ENCODE measurements around the gene ERBB4.
"Not testable (repeated sequence)": the region's sequence is repeated elsewhere in the genome, so short reads cannot be mapped to it uniquely, and the experiment has no call there.

Gene ERBB4

DNA sequence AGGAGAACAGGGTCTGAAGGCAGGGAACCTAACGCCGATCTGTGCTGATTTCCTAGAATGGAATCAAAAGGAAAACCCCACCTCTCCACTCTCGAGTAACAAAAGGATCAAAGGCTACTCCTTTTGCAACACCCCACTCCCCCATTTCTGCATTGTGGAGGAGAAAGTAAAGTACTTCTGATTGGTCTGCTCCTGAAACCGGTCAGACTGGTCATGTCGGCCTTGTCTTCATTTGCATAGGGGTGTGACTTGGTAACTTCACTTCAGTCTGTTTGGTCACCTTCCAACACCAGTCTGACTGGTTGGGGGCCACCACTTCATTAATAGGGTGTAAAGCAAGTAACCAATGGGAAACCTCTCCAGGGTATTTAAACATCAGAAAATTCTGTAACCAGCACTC lies 771.9 kb downstream of the ERBB4 start:
- DNase-seq = no peak

- DNase-seq = no peak
Measured at GRCh38 chr2:211762479-211762878, 776.1 kb downstream of the ERBB4 start.

- no peak for DNase-seq
Measured at GRCh38 chr2:211760103-211760502, 778.5 kb downstream of the ERBB4 start.

GRCh38 chr2:211756266-211756665 lies 782.3 kb downstream of the ERBB4 start:
- DNase-seq = no peak

DNA sequence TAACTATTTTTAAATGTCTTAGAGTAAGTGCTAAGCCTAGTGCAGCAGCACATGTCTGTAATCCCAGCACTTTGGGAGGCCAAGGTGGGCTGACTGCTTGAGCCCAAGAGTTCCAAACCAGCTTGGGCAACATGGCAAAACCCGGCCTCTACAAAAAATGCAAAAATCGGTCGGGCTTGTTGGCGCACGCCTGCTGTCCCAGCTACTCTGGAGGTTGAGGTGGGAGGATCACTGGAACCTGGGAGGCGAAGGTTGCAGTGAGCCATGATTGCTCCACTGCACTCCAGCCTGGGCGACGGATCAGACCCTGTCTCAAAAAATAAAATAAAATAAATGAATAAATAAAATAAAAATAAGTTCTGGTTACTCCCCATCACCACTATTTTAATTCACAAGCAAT lies 783.4 kb downstream of the ERBB4 start:
- DNase-seq = no peak

- DNase-seq = no peak
Measured at GRCh38 chr2:211751848-211752247, 786.8 kb downstream of the ERBB4 start.

GRCh38 chr2:211748339-211748738 lies 790.3 kb downstream of the ERBB4 start:
- DNase-seq = no peak

DNA sequence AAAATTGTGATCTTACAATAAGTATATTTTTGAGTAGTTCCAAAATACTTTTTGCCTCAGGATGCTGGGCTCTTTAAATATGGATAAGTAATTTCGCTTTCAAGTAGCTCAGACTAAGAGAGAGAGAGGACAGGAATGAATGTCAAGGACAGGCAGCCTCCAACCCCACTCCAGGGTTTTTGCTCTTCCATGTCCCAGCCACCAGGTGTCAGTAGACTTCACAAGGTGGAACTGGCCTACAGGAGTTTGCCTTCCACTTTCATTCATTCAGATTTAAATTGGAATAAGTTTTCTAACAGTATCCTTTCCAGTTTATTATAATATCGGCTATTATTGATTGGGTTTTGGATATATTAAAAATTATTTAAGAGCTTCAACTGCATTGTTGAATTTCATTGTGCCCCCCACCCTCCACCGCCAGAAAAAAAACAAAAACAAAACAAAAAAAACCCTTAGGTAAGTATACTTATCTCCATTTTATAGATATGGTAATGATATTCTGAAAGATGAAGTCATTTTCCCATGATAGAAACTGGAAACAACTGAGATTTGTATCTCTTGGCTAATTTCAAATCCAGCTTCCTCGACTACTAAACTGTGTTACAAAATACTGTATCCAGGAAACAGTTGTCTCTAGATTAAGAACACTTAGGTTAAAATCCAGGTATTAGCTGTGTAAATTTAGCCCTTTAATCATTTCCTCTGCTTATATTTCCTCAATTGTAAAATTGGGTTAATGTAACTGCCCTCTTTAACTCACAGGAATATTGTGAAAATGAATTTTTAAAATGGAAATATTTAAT lies 793.1 kb downstream of the ERBB4 start:
- DNase-seq = no peak

DNA sequence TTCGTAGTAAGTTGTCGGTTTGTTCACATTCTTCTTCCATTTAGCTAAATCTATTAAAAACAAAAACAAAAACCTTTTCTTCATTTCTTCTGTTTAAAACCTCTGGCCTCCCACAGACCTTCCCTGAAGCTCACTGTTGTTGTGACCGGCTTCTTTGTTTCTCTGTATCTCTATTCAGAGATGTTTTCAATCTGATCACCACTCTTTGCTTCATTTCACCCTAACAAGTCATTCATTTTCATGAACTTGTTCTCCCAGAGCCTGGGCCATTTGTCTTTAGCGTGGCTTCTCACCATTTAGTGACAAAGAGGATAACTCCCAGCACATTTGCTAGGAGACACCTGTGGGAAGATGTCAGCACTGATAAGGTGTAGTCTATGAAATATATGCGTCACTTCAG lies 794.2 kb downstream of the ERBB4 start:
- no peak for DNase-seq

GRCh38 chr2:211741966-211742365 lies 796.6 kb downstream of the ERBB4 start:
- DNase-seq = no peak

- DNase-seq = no peak
Measured at GRCh38 chr2:211737282-211737681, 801.3 kb downstream of the ERBB4 start.

GRCh38 chr2:211730215-211730614 lies 808.4 kb downstream of the ERBB4 start:
- no peak for DNase-seq

DNA sequence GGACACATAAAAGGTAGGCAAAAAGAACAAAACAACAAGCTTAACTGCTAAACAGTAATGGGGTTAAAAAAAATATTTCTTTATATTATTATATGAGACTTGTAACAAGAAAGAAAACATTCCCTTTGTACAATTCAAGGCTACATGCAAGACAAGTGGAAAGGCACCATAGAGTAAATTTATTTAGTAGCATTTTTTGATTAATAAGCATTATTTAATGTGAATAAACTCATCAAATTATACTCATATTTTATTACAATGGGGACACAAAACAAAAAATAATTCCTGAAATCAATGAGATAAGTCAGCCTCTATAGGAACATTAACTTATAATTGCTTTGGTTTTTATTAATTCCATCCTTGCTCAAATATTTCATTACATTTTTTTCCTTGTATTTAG lies 809.2 kb downstream of the ERBB4 start:
- DNase-seq = no peak

DNA sequence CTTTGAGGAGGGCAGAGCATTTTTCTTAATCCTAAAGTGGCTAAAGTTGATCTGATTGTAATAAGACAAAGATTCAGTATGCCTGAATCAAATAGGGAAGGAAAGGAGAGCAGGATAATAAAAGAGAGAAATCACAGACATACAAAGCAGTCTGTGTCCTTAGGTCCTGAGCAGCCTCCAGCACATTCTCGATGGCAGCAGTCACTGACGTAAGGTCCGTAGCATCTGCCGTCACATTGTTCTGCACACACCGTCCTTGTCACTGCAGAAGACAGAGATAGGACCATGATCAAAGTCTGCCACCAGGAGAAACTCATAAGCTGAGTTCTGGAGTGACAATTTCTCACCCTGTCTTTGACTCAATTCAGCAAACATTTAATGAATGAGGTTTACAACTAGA lies 813.7 kb downstream of the ERBB4 start:
- no peak for DNase-seq

DNA sequence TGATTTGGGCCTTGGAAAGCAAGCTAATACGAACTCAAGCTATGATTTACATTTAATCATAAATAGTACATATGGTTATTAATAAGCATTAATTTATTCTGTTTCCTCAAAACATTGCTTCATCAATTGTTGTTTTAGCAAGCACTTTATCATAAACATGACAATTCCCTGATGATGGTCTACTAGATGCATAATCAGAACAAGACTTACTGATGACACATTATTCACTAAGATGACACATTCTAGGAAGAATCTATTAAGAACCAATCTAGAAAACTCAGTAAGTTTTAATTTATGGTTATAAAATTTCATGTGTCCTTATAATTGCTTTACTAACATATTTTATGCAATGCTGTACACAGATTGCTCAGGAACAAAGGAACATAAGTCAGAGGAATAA lies 815.2 kb downstream of the ERBB4 start:
- DNase-seq = no peak

DNA sequence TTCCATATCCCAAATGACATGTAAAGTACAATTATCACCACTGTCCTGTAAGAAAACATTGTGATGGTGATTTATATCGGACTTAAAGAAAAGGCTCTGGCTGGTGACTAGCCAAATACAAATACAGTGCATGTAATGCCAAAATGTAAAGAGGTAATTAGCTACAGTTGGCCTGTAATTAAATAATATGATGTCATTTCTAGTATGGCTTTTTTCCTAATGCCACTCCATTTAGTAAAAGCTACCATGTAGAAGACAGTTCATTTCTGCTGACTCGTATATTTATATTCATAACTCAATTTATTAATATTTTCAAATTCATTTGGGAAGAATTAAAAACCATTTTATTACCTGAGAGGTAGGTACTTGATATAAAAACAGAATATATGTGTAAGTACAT lies 815.7 kb downstream of the ERBB4 start:
- DNase-seq = no peak

DNA sequence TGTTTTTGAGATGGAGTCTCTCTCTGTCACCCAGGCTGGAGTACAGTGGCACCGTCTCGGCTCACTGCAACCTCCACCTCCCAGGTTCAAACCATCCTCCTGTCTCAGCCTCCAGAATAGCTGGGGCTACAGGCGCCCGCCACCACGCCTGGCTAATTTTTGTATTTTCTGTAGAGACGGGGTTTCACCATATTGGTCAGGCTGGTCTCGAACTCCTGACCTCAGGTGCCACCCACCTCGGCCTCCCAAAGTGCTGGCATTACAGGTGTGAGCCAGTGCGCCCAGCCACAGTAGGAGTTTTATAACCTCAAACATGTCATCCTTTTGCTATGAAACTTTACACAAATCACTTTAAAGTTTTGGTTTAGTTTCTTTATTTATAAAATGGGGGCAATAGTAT lies 816.7 kb downstream of the ERBB4 start:
- DNase-seq = not testable (repeated sequence)

DNA sequence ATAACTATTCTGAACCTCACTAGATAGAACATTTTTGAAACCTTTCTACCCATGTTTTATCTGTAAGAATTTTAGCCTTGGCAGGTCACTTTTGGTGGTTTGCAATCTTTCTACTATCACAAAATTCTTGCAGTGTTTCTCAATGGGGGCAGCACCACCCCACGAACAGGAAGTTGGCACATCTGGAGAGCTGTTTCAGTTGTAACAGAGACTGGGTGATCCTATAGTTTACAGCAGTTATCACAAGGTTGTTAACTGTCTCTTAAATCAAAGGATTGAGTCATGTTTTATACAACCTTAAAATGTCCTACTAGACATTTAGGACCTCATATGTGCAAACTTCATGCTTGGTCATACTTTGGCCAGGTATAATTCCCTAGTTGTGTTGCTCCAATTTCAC lies 829.2 kb downstream of the ERBB4 start:
- no peak for DNase-seq

DNA sequence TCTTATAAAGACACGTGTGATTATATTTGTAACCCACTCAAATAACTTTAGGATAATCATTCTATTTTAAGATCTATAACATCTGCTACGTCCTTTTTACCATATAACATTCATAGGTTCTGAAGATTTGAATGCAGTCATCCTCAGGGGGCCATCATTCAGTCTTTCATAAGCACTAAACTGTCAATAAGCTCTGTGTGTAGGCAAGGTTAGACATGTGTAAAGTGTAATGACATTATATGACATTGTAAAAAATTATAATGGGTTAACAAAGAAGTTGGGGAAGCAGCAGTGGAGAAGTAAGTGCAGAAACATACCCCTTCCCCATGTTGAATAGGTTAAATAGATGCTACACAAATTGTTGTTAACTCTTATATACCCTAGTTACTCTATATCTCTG lies 845.9 kb downstream of the ERBB4 start:
- no peak for DNase-seq

DNA sequence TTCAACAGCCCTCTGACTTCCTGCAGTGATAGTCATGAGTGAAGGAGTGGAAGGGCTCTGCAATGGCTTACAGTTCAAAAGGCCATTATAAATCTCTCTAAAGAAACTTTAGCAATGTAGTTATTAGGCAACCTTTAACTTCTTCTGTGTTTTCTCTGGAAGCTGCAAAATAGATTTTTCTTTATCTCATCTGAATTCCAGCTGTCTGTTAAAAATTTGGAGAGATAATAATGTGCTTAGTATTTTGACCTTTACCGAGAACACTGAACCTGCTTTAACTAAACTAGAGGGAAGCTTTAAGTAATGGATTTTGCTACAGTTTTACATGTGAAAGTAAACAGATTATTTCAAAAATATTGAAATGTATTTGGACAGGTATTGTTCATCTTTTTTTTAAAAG lies 847.9 kb downstream of the ERBB4 start:
- no peak for DNase-seq

DNA sequence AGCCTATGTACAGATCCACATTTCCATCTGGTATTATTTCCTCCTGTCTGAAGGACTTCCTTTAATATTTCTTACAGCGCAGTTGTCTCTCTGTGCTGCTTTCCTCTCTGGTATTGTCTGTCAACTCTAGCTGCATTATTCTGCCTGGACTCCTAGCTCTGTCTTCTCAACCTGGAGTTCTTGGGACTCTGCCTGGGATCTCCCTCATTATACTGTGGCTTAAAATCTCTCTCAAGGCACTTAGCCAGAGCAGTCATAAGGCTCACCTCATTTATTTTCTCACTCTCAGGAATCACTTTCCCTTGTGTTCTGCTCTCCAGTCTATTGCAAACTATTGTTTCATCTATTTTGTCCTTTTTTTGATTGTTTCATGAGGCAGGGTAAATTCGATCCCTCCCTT lies 850.4 kb downstream of the ERBB4 start:
- no peak for DNase-seq

DNA sequence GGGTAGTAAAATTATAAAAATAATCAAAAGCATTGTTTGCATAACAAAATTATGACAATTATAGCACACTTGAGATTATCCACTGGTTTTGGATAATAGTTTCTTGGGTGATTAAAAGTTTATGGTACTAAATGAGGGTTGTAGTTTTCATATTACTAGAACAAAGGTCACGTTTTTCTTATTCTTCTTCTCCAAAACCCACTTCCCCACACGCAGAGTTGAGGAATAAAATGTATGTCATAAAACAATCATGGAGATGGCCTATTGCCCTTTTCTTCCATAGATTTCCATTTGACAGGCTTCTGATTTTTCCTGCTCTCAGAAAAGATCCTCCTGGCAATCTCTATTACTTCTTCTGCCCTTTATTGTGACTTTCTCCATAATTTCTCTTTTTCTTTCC lies 863.9 kb downstream of the ERBB4 start:
- no peak for DNase-seq

DNA sequence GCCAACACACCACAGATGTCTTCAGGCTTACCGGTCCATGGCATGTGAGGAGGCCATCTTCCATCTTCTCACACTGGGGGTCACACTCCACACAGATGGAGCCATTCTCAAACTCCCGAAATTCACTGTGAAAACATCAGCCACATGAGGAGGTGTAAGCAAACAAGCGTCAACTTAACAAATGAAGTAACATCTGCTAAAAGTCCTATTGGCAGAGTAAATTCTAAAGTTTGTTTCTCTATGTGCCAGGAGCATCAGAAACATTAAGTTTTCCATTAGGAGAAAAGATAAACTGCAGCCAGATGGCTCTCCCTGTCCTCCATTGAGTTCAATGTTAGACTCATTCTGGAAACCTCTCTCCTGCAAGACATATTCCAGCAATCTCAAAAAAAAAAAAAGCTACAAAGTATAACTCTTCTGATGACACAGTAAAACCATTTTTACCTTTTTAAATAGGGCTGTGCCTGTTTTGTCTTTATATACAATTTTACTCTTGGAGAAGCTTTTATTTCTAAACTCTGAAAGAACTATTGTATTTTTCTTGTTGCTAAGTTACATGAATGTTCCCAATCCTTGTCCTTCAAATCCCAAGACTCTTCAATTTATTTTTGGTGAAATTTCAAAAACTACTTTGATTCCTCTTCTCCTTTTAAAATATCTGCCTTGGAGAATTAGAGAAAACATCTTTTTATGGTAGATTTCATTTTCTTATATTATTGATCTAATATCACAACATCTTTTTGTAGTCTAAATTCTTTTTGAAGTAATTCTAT lies 865.3 kb downstream of the ERBB4 start:
- no peak for DNase-seq

- no peak for DNase-seq
Measured at GRCh38 chr2:211671977-211672376, 866.6 kb downstream of the ERBB4 start.

GRCh38 chr2:211665299-211665698 lies 873.3 kb downstream of the ERBB4 start:
- DNase-seq = no peak
